DMS114 treated with DMSO at 0.1 percent for 48 hours (cell line): ENCODE data around the gene DACH2.

Source experiments
- DNase-seq: peaks from one replicate; lab custom pipeline; 2025; ENCODE audit not compliant: unreplicated experiment; lab: John Stamatoyannopoulos, UW

DACH2 gene

GRCh38 chrX:86295293-86295692, 147.0 kb downstream of the DACH2 start:
- no peak for DNase-seq

- no peak for DNase-seq
Observed at GRCh38 chrX:86322913-86323312, 174.7 kb downstream of the DACH2 start.

GRCh38 chrX:86329174-86329573, 180.9 kb downstream of the DACH2 start:
- DNase-seq: no peak

- DNase-seq: no peak
Observed at GRCh38 chrX:86348669-86349068, 200.4 kb downstream of the DACH2 start.

GRCh38 chrX:86349115-86349514, 200.9 kb downstream of the DACH2 start:
- no peak for DNase-seq

GRCh38 chrX:86369847-86370630, 221.8 kb downstream of the DACH2 start:
- no peak for DNase-seq

- no peak for DNase-seq
Observed at GRCh38 chrX:86370927-86371326, 222.7 kb downstream of the DACH2 start.

GRCh38 chrX:86379209-86379608, 231.0 kb downstream of the DACH2 start:
- DNase-seq: no peak

- no peak for DNase-seq
Observed at GRCh38 chrX:86383681-86384540, 235.7 kb downstream of the DACH2 start.

- no peak for DNase-seq
Observed at GRCh38 chrX:86407371-86407770, 259.1 kb downstream of the DACH2 start.

- DNase-seq: no peak
Observed at GRCh38 chrX:86421771-86422170, 273.5 kb downstream of the DACH2 start.

- no peak for DNase-seq
Observed at GRCh38 chrX:86436116-86436515, 287.9 kb downstream of the DACH2 start.

- DNase-seq: no peak
Observed at GRCh38 chrX:86455495-86455894, 307.2 kb downstream of the DACH2 start.

GRCh38 chrX:86460760-86461159, 312.5 kb downstream of the DACH2 start:
- no peak for DNase-seq

- DNase-seq: no peak
Observed at GRCh38 chrX:86504297-86504696, 356.0 kb downstream of the DACH2 start.

- DNase-seq: no peak
Observed at GRCh38 chrX:86507331-86507730, 359.1 kb downstream of the DACH2 start.

GRCh38 chrX:86579777-86580176, 431.5 kb downstream of the DACH2 start:
- no peak for DNase-seq

- no peak for DNase-seq
Observed at GRCh38 chrX:86604607-86605006, 456.4 kb downstream of the DACH2 start.

GRCh38 chrX:86696951-86697350, 548.7 kb downstream of the DACH2 start:
- no peak for DNase-seq

- no peak for DNase-seq
Observed at GRCh38 chrX:86711531-86712180, 563.4 kb downstream of the DACH2 start.

- no peak for DNase-seq
Observed at GRCh38 chrX:86714441-86714840, 566.2 kb downstream of the DACH2 start.

GRCh38 chrX:86724277-86724676, 576.0 kb downstream of the DACH2 start:
- no peak for DNase-seq
